ENCODE data around the gene TFCP2. TPM values are rescaled to one million over a fixed set of nuclear protein-coding genes. Genes with fewer than 3 reads are reported as not detected.

The TFCP2 gene
- total RNA-seq, 2 experiments from 2014 or later, result 34.5 to 38.8 TPM

DNA sequence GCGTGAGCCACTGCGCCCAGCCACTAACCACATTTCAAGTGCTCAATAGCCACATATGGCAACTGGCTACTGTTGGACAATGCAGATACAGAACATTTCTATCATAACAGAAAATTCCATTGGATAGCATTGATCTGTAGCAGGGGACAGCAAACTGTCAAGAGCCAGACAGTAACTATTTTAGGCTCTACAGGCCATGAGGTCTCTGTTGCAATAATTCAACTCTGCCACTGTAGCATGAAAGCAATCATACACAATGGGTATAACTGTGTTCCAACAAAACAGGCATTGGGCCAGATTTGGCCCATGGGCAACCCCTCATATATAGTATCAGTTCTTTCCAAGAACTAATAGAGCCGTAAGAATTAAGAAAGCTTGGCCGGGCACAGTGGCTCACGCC lies 97.5 kb downstream of the TFCP2 start:
- H3K27ac Mint-ChIP-seq, result no peak overlapping the region
- DNase-seq (no peak), ATAC-seq (no peak)
- no peaks in the 10 kb centered on the region for H3K27me3 Mint-ChIP-seq (ENCODE audit: low read depth)
- peaks cover 16% of the 10 kb centered on the region for H3K4me1 Mint-ChIP-seq (ENCODE audit: low read depth)
- no peaks in the 10 kb centered on the region for H3K9me3 Mint-ChIP-seq (ENCODE audit: insufficient read depth)
- ChIA-PET CTCF (interaction anchor here (1.0 to 1.7 kb wide), 2 partner anchors 266 to 310 kb away, joined by 3 to 7 read pairs; no protein-coding TSS in a partner anchor), POLR2A (interaction anchor here (1.1 to 2.5 kb wide), 2 partner anchors 8 to 170 kb away, joined by 3 to 11 read pairs; partner anchors contain the start of gene CSRNP2)
- peaks cover 14% of the 10 kb centered on the region for H3K36me3 Mint-ChIP-seq (ENCODE audit: low read depth)
- no peak overlapping the region for H3K4me3 Mint-ChIP-seq

DNA sequence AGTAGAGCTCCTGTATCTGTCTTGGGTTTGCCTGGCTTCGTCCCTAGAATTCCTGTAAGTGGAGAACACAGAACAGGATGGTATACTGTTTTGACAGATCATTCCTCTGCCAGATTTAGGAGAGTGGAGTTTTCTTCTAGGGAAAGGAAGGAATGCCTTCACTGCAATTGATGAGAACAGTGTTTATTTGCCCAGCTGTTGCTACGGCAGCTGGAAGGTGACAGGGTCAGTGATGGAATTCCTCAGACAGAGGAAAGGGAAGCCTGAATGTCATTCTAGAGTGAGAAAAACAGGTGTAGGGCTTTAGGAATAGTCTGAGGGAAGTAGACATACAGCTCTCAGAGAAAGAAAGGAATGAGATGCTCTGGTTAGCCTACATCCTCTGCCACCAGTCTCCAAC lies 101.3 kb downstream of the TFCP2 start:
- Mint-ChIP-seq H3K27me3 (ENCODE audit: low read depth) (no peaks in the 10 kb centered on the region), H3K9me3 (ENCODE audit: insufficient read depth) (no peaks in the 10 kb centered on the region), H3K27ac (no peak overlapping the region), H3K4me3 (no peak overlapping the region), H3K4me1 (ENCODE audit: low read depth) (peaks cover 12% of the 10 kb centered on the region), H3K36me3 (ENCODE audit: low read depth) (peaks cover 20% of the 10 kb centered on the region)
- ChIA-PET POLR2A (interaction anchor here (0.6 to 1.4 kb wide), 2 partner anchors 11 to 472 kb away, joined by 3 to 7 read pairs; partner anchors contain the start of gene CSRNP2), CTCF (interaction anchor here (0.5 kb wide), 1 partner anchor 293 kb away, joined by 4 read pairs; no protein-coding TSS in a partner anchor)
- ATAC-seq (no peak), DNase-seq (no peak)

DNA sequence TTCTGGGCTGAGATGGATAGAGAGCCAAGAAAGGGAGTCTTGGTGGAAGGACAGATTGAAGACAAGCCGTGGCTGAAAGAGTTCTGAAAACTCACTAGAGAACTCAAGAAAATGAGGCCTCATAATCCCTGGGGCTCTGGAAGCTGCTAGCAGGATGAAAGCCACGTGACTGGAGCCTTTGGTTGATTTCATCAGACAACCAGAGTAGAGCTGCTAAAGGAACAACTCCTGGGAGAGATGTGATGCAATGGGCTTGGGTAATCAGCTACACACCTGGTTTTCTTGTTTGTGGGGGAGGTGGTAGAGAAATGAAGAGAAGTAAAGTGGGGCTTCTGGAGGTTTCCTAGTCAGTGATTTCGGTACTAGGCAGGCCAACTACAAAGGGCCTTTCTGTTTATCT lies 102.9 kb downstream of the TFCP2 start:
- POLR2A ChIA-PET, result interaction anchor here (0.8 to 1.5 kb wide), 2 partner anchors 10 to 13 kb away, joined by 3 read pairs; partner anchors contain the start of gene CSRNP2
- H3K36me3 Mint-ChIP-seq (ENCODE audit: low read depth), result peaks cover 21% of the 10 kb centered on the region
- no peaks in the 10 kb centered on the region for H3K9me3 Mint-ChIP-seq (ENCODE audit: insufficient read depth)
- CTCF ChIA-PET, result no interaction called here
- no peaks in the 10 kb centered on the region for H3K4me1 Mint-ChIP-seq (ENCODE audit: low read depth)
- ATAC-seq, result no peak
- DNase-seq, result no peak
- H3K27me3 Mint-ChIP-seq (ENCODE audit: low read depth), result no peaks in the 10 kb centered on the region
- H3K4me3 Mint-ChIP-seq, result no peak overlapping the region
- no peak overlapping the region for H3K27ac Mint-ChIP-seq

DNA sequence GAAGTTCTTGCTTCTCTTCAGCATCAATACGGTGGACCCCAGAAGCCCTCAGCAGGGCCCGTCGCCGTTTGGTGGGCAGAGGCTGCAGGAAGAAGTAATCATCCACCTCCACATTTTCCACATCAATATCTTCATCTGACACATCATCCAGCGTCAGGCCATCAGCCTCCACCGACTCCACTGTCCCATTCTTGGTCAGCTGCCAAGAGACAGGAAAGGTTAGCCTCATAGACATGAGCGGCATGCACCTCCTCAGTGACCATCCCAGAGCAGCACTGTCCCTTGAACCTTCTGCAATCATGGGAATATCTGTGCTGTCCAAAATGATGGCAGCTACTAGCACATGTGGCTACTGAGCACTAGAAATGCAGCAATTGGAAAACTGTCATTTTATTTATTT lies 105.2 kb downstream of the TFCP2 start:
- POLR2A ChIA-PET, result no interaction called here
- no peak for ATAC-seq
- Mint-ChIP-seq H3K4me3 (no peak overlapping the region), H3K27ac (no peak overlapping the region), H3K36me3 (ENCODE audit: low read depth) (peaks cover 25% of the 10 kb centered on the region), H3K4me1 (ENCODE audit: low read depth) (no peaks in the 10 kb centered on the region), H3K27me3 (ENCODE audit: low read depth) (no peaks in the 10 kb centered on the region), H3K9me3 (ENCODE audit: insufficient read depth) (no peaks in the 10 kb centered on the region)
- DNase-seq, result no peak
- CTCF ChIA-PET, result no interaction called here

DNA sequence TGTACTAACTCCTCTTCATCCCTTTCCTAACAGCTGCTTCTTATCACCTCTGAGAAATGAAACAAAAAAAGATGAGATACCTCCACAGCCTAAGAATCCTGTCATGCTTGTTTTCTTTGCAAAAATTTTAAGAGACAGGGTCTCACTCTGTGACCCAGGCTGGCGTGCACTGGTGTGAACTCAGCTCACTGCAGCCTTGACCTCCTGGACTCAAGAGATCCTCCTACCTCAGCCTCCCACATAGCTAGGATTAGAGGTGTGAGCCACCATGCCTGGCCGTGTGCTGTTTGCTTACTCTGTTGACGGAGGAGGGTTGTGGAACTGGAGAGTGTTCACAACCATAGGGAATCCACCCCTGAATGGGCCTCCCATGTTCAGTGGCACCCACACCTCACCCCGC lies 105.7 kb downstream of the TFCP2 start:
- CTCF ChIA-PET, result no interaction called here
- POLR2A ChIA-PET, result no interaction called here

DNA sequence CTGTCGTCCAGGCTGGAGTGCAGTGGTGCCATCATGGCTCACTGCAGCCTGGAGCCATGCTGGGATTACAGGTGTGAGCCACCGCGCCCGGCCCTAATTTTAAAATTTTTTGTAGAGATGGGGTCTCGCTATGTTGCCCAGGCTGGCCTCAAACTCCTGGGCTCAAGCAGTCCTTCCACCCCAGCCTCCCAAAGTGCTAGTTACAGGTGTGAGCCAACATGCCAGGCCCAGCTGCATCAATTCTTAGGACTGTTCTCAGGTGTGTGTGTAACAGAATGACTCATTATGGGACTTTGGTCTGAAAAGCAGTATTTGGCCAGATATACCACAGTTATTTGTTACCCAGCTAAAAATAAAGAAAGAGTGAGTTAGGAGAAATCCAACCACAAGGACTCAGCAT lies 107.4 kb downstream of the TFCP2 start:
- H3K36me3 Mint-ChIP-seq (ENCODE audit: low read depth), result peaks cover 37% of the 10 kb centered on the region
- H3K27ac Mint-ChIP-seq, result no peak overlapping the region
- ChIA-PET POLR2A (no interaction called here), CTCF (interaction anchor here (1.0 kb wide), 1 partner anchor 14 kb away, joined by 3 read pairs; no protein-coding TSS in a partner anchor)
- no peaks in the 10 kb centered on the region for H3K27me3 Mint-ChIP-seq (ENCODE audit: low read depth)
- ATAC-seq, result no peak
- H3K4me1 Mint-ChIP-seq (ENCODE audit: low read depth), result no peaks in the 10 kb centered on the region
- no peak for DNase-seq
- no peaks in the 10 kb centered on the region for H3K9me3 Mint-ChIP-seq (ENCODE audit: insufficient read depth)
- no peak overlapping the region for H3K4me3 Mint-ChIP-seq

More for the DNA sequence above, 105.7 kb downstream of the TFCP2 start:
- H3K4me1 Mint-ChIP-seq (ENCODE audit: low read depth), result no peaks in the 10 kb centered on the region
- peaks cover 28% of the 10 kb centered on the region for H3K36me3 Mint-ChIP-seq (ENCODE audit: low read depth)
- H3K4me3 Mint-ChIP-seq, result no peak overlapping the region
- no peak for ATAC-seq
- no peaks in the 10 kb centered on the region for H3K27me3 Mint-ChIP-seq (ENCODE audit: low read depth)
- H3K9me3 Mint-ChIP-seq (ENCODE audit: insufficient read depth), result no peaks in the 10 kb centered on the region
- no peak overlapping the region for H3K27ac Mint-ChIP-seq
- DNase-seq, result no peak

DNA sequence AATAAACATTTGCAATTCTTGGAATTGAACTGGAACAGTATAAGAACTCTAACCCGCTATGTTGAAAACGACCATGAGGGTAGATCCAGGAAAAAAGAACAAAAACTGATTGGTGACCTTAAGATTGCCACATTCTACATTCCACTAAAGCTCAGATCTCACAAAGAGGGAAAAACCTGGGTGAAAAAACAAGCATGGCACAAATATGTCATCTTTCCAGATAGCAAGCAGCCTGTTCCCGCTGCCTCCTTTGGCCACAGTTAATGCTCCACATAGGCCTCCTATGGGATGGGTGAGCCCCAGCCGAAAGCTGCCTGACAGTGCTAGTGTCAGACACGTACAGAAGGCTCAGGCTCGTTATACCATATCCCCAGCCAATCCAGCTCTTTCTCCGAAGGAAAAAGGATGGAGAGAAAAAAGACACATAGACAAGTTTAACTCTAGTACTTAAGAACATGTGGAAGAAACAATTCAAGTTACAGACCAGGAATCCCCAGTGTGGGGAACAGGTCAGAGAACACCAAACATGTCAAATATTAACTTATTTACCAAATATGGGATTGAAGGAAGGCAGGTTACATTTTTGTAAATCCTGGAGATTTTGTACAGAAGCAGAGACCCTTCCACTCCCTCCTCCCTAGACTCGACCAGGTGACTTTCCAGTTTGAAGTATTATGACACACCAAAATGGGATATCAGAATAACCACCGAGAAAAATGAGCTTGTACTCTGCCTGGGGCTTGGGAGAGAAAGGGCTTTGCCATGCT lies 110.1 kb downstream of the TFCP2 start:
- ChIA-PET CTCF (interaction anchor here (0.9 to 1.3 kb wide), 3 partner anchors 16 to 278 kb away, joined by 3 to 4 read pairs (median 3); no protein-coding TSS in a partner anchor), POLR2A (interaction anchor here (1.2 kb wide), 1 partner anchor 14 kb away, joined by 3 read pairs; no protein-coding TSS in a partner anchor)
- Mint-ChIP-seq H3K4me3 (no peak overlapping the region), H3K9me3 (ENCODE audit: insufficient read depth) (no peaks in the 10 kb centered on the region), H3K36me3 (ENCODE audit: low read depth) (peaks cover 56% of the 10 kb centered on the region), H3K4me1 (ENCODE audit: low read depth) (no peaks in the 10 kb centered on the region), H3K27ac (no peak overlapping the region), H3K27me3 (ENCODE audit: low read depth) (no peaks in the 10 kb centered on the region)
- ATAC-seq, result no peak
- DNase-seq, result no peak

DNA sequence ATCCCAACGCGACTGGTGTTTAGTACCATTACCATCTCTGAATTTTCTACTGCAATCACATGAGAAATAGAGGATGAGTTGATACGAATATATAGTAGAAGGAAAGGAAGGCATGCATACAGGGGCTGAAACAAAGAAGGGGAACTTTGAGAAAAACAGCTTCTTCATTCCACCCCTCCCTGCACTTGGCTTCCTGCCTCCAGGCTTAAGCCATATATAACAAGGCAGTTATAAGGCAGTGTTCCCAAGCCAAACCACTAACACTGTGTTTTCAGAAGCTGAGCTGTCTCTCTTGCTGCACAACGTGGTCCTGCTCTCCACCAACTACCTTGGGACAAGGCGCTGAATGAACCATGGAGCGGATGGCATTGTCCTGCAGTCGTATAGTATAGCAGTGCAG lies 113.8 kb downstream of the TFCP2 start:
- ChIA-PET CTCF (interaction anchor here (0.7 kb wide), 1 partner anchor 187 kb away, joined by 3 read pairs; no protein-coding TSS in a partner anchor), POLR2A (interaction anchor here (0.5 kb wide), 1 partner anchor 242 kb away, joined by 3 read pairs; no protein-coding TSS in a partner anchor)
- peaks cover 66% of the 10 kb centered on the region for H3K36me3 Mint-ChIP-seq (ENCODE audit: low read depth)

DNA sequence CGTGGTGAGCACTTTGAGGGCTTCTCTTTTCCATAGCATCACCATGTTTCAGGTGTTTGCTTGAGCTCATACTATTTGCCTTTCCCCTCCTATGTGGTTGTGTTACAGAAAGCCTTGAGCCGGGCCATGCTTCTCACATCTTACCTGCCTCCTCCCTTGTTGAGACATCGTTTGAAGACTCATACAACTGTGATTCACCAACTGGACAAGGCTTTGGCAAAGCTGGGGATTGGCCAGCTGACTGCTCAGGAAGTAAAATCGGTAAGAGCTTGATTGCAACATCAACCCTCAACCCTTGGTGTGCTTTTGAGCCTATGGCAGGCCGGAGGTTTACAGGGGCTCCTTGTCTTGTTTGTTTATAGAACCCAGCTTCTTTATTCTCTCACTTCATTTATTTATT lies 116.7 kb downstream of the TFCP2 start:
- peaks cover 65% of the 10 kb centered on the region for H3K36me3 Mint-ChIP-seq (ENCODE audit: low read depth)
- no peak overlapping the region for H3K4me3 Mint-ChIP-seq
- no peak for ATAC-seq
- no peaks in the 10 kb centered on the region for H3K27me3 Mint-ChIP-seq (ENCODE audit: low read depth)
- no peaks in the 10 kb centered on the region for H3K9me3 Mint-ChIP-seq (ENCODE audit: insufficient read depth)
- H3K27ac Mint-ChIP-seq, result no peak overlapping the region
- POLR2A ChIA-PET, result interaction anchor here (0.6 to 0.8 kb wide), 3 partner anchors 11 to 70 kb away, joined by 3 to 4 read pairs (median 4); no protein-coding TSS in a partner anchor
- CTCF ChIA-PET, result interaction anchor here (1.0 kb wide), 1 partner anchor 142 kb away, joined by 3 read pairs; no protein-coding TSS in a partner anchor
- no peak for DNase-seq
- peaks cover 7% of the 10 kb centered on the region for H3K4me1 Mint-ChIP-seq (ENCODE audit: low read depth)

More for the DNA sequence above, 113.8 kb downstream of the TFCP2 start:
- Mint-ChIP-seq H3K4me3 (no peak overlapping the region), H3K27me3 (ENCODE audit: low read depth) (no peaks in the 10 kb centered on the region), H3K4me1 (ENCODE audit: low read depth) (peaks cover 2% of the 10 kb centered on the region), H3K9me3 (ENCODE audit: insufficient read depth) (no peaks in the 10 kb centered on the region), H3K27ac (peak overlapping the region; percentile 28)
- ATAC-seq (no peak), DNase-seq (no peak)

DNA sequence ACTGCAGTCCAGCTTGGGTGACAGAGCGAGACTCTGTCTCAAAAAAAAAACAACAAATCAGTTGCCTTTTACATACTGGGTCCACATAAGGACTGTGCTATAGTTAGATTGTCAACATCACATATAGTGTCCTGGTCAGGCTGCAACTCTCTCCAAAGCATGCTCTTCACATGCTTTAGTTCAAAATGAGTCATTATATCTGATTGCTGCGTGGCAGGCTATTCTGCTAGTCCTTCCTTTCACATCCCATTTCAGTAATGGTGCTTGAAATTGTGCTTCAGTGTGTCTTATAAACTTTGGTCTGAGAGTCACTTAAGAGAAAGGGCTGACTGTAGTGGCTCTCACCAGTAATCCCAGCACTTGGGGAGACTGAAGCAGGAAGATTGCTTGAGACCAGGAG lies 117.9 kb downstream of the TFCP2 start:
- ATAC-seq (no peak), DNase-seq (no peak)
- ChIA-PET CTCF (no interaction called here), POLR2A (interaction anchor here (1.5 kb wide), 1 partner anchor 27 kb away, joined by 4 read pairs; no protein-coding TSS in a partner anchor)
- H3K27ac Mint-ChIP-seq, result no peak overlapping the region
- peaks cover 62% of the 10 kb centered on the region for H3K36me3 Mint-ChIP-seq (ENCODE audit: low read depth)
- no peaks in the 10 kb centered on the region for H3K9me3 Mint-ChIP-seq (ENCODE audit: insufficient read depth)
- peaks cover 9% of the 10 kb centered on the region for H3K4me1 Mint-ChIP-seq (ENCODE audit: low read depth)
- H3K27me3 Mint-ChIP-seq (ENCODE audit: low read depth), result no peaks in the 10 kb centered on the region
- H3K4me3 Mint-ChIP-seq, result no peak overlapping the region

DNA sequence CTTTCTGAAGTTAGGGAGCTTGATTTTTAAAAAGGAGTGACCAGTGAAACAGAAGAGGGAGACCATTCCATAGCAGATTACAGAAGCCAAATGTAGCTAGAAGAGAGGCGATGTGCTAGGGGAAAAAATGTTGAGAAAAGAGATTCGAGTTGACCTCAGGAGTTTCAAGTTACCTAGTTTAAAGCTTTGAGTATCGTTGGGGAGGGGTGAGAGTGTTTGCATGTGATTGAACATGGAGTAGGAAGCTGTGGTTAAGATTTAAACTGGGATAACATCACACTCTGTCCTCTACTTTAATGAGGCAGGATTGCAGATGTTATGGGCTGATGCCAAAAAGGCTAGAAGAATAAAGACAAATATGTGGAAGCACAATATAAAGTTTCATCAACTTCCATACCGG lies 121.1 kb downstream of the TFCP2 start:
- H3K4me1 Mint-ChIP-seq (ENCODE audit: low read depth), result peaks cover 31% of the 10 kb centered on the region
- ChIA-PET POLR2A (interaction anchor here (0.6 to 1.0 kb wide), 3 partner anchors 12 to 275 kb away, joined by 3 read pairs; no protein-coding TSS in a partner anchor), CTCF (interaction anchor here (0.7 to 1.3 kb wide), 5 partner anchors 14 to 286 kb away, joined by 3 read pairs; partner anchors contain the start of genes CSRNP2 and SLC11A2)
- no peaks in the 10 kb centered on the region for H3K27me3 Mint-ChIP-seq (ENCODE audit: low read depth)
- H3K9me3 Mint-ChIP-seq (ENCODE audit: insufficient read depth), result no peaks in the 10 kb centered on the region
- ATAC-seq (no peak), DNase-seq (no peak)
- peak overlapping the region; percentile 1 for H3K27ac Mint-ChIP-seq
- no peak overlapping the region for H3K4me3 Mint-ChIP-seq
- peaks cover 49% of the 10 kb centered on the region for H3K36me3 Mint-ChIP-seq (ENCODE audit: low read depth)

DNA sequence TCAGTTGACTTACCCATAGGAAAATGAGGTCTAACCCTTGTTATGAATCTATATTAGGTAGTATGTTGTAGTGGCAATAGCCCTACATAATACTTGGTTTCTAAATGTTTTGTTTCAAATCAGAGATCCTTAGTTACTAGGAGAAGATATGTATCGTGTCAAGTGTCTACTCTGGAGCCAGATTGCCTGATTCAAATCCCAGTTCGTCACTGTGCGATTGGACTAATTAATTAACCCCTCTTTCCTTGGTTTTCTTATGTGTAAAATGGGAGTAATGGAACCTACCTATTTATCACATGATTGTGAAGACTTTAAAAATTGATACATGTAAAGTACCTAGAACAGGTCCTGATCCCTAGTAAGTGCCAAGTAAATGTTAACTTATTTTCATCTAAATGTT lies 123.4 kb downstream of the TFCP2 start:
- Mint-ChIP-seq H3K36me3 (ENCODE audit: low read depth) (peaks cover 35% of the 10 kb centered on the region), H3K27me3 (ENCODE audit: low read depth) (no peaks in the 10 kb centered on the region)
- POLR2A ChIA-PET, result interaction anchor here (0.6 to 1.5 kb wide), 8 partner anchors 14 to 292 kb away, joined by 3 to 15 read pairs (median 4); partner anchors contain the start of genes CSRNP2, DAZAP2 and SLC11A2

More for the DNA sequence above, 123.4 kb downstream of the TFCP2 start:
- H3K9me3 Mint-ChIP-seq (ENCODE audit: insufficient read depth), result no peaks in the 10 kb centered on the region
- CTCF ChIA-PET, result interaction anchor here (0.6 to 2.3 kb wide), 7 partner anchors 15 to 203 kb away, joined by 3 to 7 read pairs (median 3); partner anchors contain the start of genes POU6F1 and SLC11A2
- H3K4me3 Mint-ChIP-seq, result peak overlapping the region; percentile 88
- peaks cover 31% of the 10 kb centered on the region for H3K4me1 Mint-ChIP-seq (ENCODE audit: low read depth)
- peak overlapping the region; percentile 87 for H3K27ac Mint-ChIP-seq
- ATAC-seq, result no peak
- DNase-seq, result no peak
